B cell (primary cell): Measurements from ENCODE around the gene THYN1. TPM values are rescaled to one million over a fixed set of nuclear protein-coding genes. Genes with fewer than 3 reads are reported as not detected.

ENCODE experiments used
- ATAC-seq: fragments of 200-7000 bp; cut with Tn5 transposase; one replicate; pipeline ENCODE4 v1.10.0; 2021; ENCODE audit warnings: low read depth, mild to moderate bottlenecking, moderate number of reproducible peaks, moderate library complexity
- CTCF ChIA-PET: fragments of 350-600 bp; sonication (Branson Sonifier 250); formaldehyde crosslinking; loops from one replicate; lab custom pipeline; 2021; ENCODE audit warnings: antibody characterized with exemption, inconsistent platforms; lab: Charles Lee
- POLR2A ChIA-PET: fragments of 350-600 bp; sonication (Branson Sonifier 250); formaldehyde crosslinking; loops from one replicate; lab custom pipeline; 2021; ENCODE audit warnings: antibody characterized with exemption; lab: Charles Lee
- DNase-seq: peaks from one replicate; pipeline ENCODE4 v3.0.0; 2013
- H2AFZ ChIP-seq: 2 replicates; pipeline ENCODE4 v1.6.1; 2012; ENCODE audit warnings: mild to moderate bottlenecking, low read depth, low read length; ENCODE audit not compliant: insufficient read depth, poor library complexity, severe bottlenecking
- H3K27ac ChIP-seq, 2 donors: 1 replicate in 1 of 2; 2 replicates in 1 of 2; pipeline ENCODE4 v1.5.1; 2012 to 2013; ENCODE audit warnings: low read length in 2 of 2, mild to moderate bottlenecking in 2 of 2, moderate library complexity in 1 of 2
- H3K27me3 ChIP-seq, 4 experiments: fragments of 200-600 bp in 1 of 4; sonication (generic) in 1 of 4; replicated peaks in 1 of 4; 1 replicate in 2 of 4; 2 replicates in 2 of 4; pipeline versions ENCODE4 v1.6.1 to v1.7.0; 2013 to 2016; ENCODE audit warnings: low read length in 3 of 4, mild to moderate bottlenecking in 2 of 4, mixed read lengths in 1 of 4, moderate library complexity in 1 of 4; ENCODE audit not compliant: insufficient read depth in 4 of 4, control insufficient read depth in 3 of 4; ENCODE audit errors: control extremely low read depth in 1 of 4
- H3K36me3 ChIP-seq, 2 experiments: replicated peaks in 1 of 2; 1 replicate in 1 of 2; 2 replicates in 1 of 2; pipeline versions ENCODE4 v1.6.1 to v1.7.1; 2013; ENCODE audit warnings: low read length in 1 of 2; ENCODE audit not compliant: insufficient read depth in 2 of 2, control insufficient read depth in 1 of 2; ENCODE audit errors: control extremely low read depth in 1 of 2, extremely low read depth in 1 of 2
- H3K4me1 ChIP-seq, 2 donors: fragments of 200-600 bp in 1 of 2; sonication (generic) in 1 of 2; 1 replicate in 1 of 2; 2 replicates in 1 of 2; pipeline versions ENCODE4 v1.5.1 to v1.6.1; 2013 to 2017; ENCODE audit warnings: low read length in 2 of 2; ENCODE audit not compliant: control insufficient read depth in 2 of 2, insufficient read depth in 2 of 2
- H3K4me2 ChIP-seq: replicated peaks from 2 replicates; pipeline ENCODE3; 2012; ENCODE audit warnings: mild to moderate bottlenecking, low read depth, low read length; ENCODE audit not compliant: poor library complexity, severe bottlenecking
- H3K4me3 ChIP-seq, 5 experiments: fragments of 200-600 bp in 1 of 5; sonication (generic) in 1 of 5; 1 replicate in 3 of 5; 2 replicates in 2 of 5; pipeline versions ENCODE4 v1.5.1 to v1.7.0; 2011 to 2016; ENCODE audit warnings: low read length in 4 of 5, mild to moderate bottlenecking in 4 of 5, low read depth in 2 of 5, control low read depth in 1 of 5, moderate library complexity in 1 of 5; ENCODE audit not compliant: insufficient read depth in 1 of 5; ENCODE audit errors: control extremely low read depth in 1 of 5, extremely low read depth in 1 of 5
- H3K79me2 ChIP-seq: fragments of 200-600 bp; sonication (generic); one replicate; pipeline ENCODE4 v1.6.0; 2016; ENCODE audit warnings: low read length; ENCODE audit not compliant: control insufficient read depth, insufficient read depth
- H3K9ac ChIP-seq: fragments of 200-600 bp; sonication (generic); 2 replicates; pipeline ENCODE4 v1.6.1; 2017; ENCODE audit warnings: mild to moderate bottlenecking, low read length, moderate library complexity
- H3K9me3 ChIP-seq, 3 donors: one replicate each; pipeline versions ENCODE4 v1.6.1 to v1.7.1; 2013; ENCODE audit warnings: low read length in 2 of 3; ENCODE audit not compliant: control insufficient read depth in 2 of 3, insufficient read depth in 1 of 3; ENCODE audit errors: control extremely low read depth in 1 of 3
- H4K20me1 ChIP-seq: 2 replicates; pipeline ENCODE4 v1.6.0; 2012; ENCODE audit warnings: mild to moderate bottlenecking, low read length; ENCODE audit not compliant: insufficient read depth, control insufficient read depth, poor library complexity, severe bottlenecking
- H3K27ac Mint-ChIP-seq: one replicate; pipeline ENCODE4 v1.8.0; 2021; ENCODE audit warnings: mixed read lengths
- H3K27me3 Mint-ChIP-seq: one replicate; pipeline ENCODE4 v1.8.0; 2021; ENCODE audit warnings: mixed read lengths
- H3K4me1 Mint-ChIP-seq: one replicate; pipeline ENCODE4 v1.8.0; 2021; ENCODE audit warnings: mixed read lengths
- H3K4me3 Mint-ChIP-seq: one replicate; pipeline ENCODE4 v1.8.0; 2021; ENCODE audit warnings: mixed read lengths
- H3K9me3 Mint-ChIP-seq: one replicate; pipeline ENCODE4 v1.8.0; 2022; ENCODE audit warnings: mixed read lengths; ENCODE audit not compliant: insufficient read depth
- EZH2 ChIP-seq: IDR thresholded peaks from 2 replicates; pipeline ENCODE4 v1.6.1; 2012; ENCODE audit warnings: borderline replicate concordance, low read depth, mild to moderate bottlenecking, moderate library complexity, low read length; ENCODE audit not compliant: insufficient read depth, poor library complexity, severe bottlenecking
- WGBS: methylation state at CpG from one replicate; pipeline ENCODE4 v1.1.5; 2013; ENCODE audit warnings: missing lambda C conversion rate; ENCODE audit not compliant: insufficient coverage; 5-methylcytosine and 5-hydroxymethylcytosine counted together
- intact Hi-C: fragments of 100-400 bp; cut with micrococcal nuclease; formaldehyde crosslinking; loops from one replicate; pipeline ENCODE4 v1.10.0; 2022
- polyA plus RNA-seq: library from polyadenylated mRNA; depleted of rRNA; stranded (reverse); fragments of >200 nt; gene quantifications from 2 replicates; pipeline ENCODE4 v1.2.3, GENCODE V29; 2012
- total RNA-seq, 2 donors: library from RNA; stranded (reverse); fragments of 120-200 nt in 1 of 2; gene quantifications; 1 replicate in 1 of 2; 2 replicates in 1 of 2; pipeline versions ENCODE4 v1.2.3 to v1.2.4, GENCODE V29; 2013 to 2022
- TF ChIP-seq, protein P1 (sequence below): fragments of 200-600 bp; IDR thresholded peaks from one replicate; pipeline ENCODE4 v1.8.0; 2022; ENCODE audit warnings: antibody characterized with exemption, mild to moderate bottlenecking

The THYN1 gene
- total and polyA plus RNA-seq, 2 donors (not counting 1 experiment from before 2014, with no cell fraction given): 36.3 to 38.4 TPM

GRCh38 chr11:134260503-134260902 is 7.4 kb upstream of the THYN1 start:
- no peaks in the 10 kb centered on the region for H4K20me1 ChIP-seq
- peaks cover 3 to 45% of the 10 kb centered on the region in 2 experiments for H3K36me3 ChIP-seq
- Mint-ChIP-seq H3K4me1 (no peaks in the 10 kb centered on the region), H3K27ac (no peak overlapping the region), H3K9me3 (no peaks in the 10 kb centered on the region), H3K27me3 (no peaks in the 10 kb centered on the region), H3K4me3 (no peak overlapping the region)
- H3K4me2 ChIP-seq: no peak overlapping the region
- no peak for TF ChIP-seq EZH2
- TF ChIP-seq, protein P1, sequence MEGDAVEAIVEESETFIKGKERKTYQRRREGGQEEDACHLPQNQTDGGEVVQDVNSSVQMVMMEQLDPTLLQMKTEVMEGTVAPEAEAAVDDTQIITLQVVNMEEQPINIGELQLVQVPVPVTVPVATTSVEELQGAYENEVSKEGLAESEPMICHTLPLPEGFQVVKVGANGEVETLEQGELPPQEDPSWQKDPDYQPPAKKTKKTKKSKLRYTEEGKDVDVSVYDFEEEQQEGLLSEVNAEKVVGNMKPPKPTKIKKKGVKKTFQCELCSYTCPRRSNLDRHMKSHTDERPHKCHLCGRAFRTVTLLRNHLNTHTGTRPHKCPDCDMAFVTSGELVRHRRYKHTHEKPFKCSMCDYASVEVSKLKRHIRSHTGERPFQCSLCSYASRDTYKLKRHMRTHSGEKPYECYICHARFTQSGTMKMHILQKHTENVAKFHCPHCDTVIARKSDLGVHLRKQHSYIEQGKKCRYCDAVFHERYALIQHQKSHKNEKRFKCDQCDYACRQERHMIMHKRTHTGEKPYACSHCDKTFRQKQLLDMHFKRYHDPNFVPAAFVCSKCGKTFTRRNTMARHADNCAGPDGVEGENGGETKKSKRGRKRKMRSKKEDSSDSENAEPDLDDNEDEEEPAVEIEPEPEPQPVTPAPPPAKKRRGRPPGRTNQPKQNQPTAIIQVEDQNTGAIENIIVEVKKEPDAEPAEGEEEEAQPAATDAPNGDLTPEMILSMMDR: no peak
- no peak overlapping the region for H3K9ac ChIP-seq
- no peaks in the 10 kb centered on the region for H3K9me3 ChIP-seq
- no peak overlapping the region for H3K4me3 ChIP-seq
- ATAC-seq (no peak), DNase-seq (no peak)
- CTCF ChIA-PET: interaction anchor here (1.3 to 2.3 kb wide), 3 partner anchors 11 to 53 kb away, joined by 3 to 10 read pairs (median 5); partner anchors contain the start of gene GLB1L3
- no peak overlapping the region for H2AFZ ChIP-seq
- H3K79me2 ChIP-seq: no peaks in the 10 kb centered on the region
- no peaks in the 10 kb centered on the region for H3K4me1 ChIP-seq
- POLR2A ChIA-PET: no interaction called here
- no peak overlapping the region for H3K27ac ChIP-seq
- H3K27me3 ChIP-seq: no peaks in the 10 kb centered on the region
- intact Hi-C loops: no loop called here

DNA sequence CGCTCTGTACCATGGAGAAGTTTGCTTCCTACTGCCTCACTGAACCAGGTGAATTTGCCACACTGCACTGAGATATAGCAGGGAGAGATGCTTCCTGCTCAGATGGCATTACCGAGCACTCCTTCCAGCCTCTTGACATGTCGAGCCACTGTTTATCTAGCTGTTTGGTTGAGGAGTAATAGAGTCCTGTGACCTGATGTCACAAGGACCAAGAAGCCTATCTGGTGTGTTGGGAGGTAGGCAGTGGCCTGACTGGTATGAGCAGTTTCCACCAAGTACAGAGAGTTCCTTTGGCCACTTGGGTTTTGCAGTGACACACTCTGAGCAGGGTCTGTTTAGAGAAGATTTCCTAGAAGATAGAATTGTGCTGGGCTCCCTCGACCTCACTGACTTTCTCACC is 5.4 kb upstream of the THYN1 start:
- no peak for TF ChIP-seq EZH2
- TF ChIP-seq, protein P1: no peak
- intact Hi-C loops: no loop called here
- CTCF ChIA-PET: interaction anchor here (1.0 kb wide), 1 partner anchor 52 kb away, joined by 3 read pairs; no protein-coding TSS in a partner anchor

More for the DNA sequence above, 5.4 kb upstream of the THYN1 start:
- Histone ChIP-seq H3K79me2 (peaks cover 6% of the 10 kb centered on the region), H3K4me3 (no peak overlapping the region), H2AFZ (no peak overlapping the region), H4K20me1 (no peaks in the 10 kb centered on the region), H3K27ac (no peak overlapping the region), H3K4me1 (peaks cover 0 to 5% of the 10 kb centered on the region in 2 donors), H3K27me3 (no peaks in the 10 kb centered on the region), H3K36me3 (peaks cover 3 to 42% of the 10 kb centered on the region in 2 experiments), H3K9me3 (no peaks in the 10 kb centered on the region), H3K9ac (no peak overlapping the region), H3K4me2 (no peak overlapping the region)
- Mint-ChIP-seq H3K9me3 (no peaks in the 10 kb centered on the region), H3K4me1 (peaks cover 9% of the 10 kb centered on the region), H3K4me3 (no peak overlapping the region), H3K27ac (no peak overlapping the region), H3K27me3 (no peaks in the 10 kb centered on the region)
- whole genome bisulfite sequencing: 96% methylated on average over 4 of the region's 4 CpGs
- no peak for ATAC-seq
- DNase-seq: no peak
- POLR2A ChIA-PET: no interaction called here
